GM23248 (cell line): Measurements from ENCODE around the gene CD300LF. TPM values are rescaled to one million over a fixed set of nuclear protein-coding genes. Genes with fewer than 3 reads are reported as not detected.

ENCODE experiments used
- DNase-seq: peaks from one replicate; pipeline ENCODE4 v3.0.0-alpha.2; 2015
- H2AFZ ChIP-seq: fragments of 200-600 bp; sonication (generic); 2 replicates; pipeline ENCODE4 v1.6.1; 2016; ENCODE audit warnings: antibody characterized with exemption
- H3F3A ChIP-seq: fragments of 200-600 bp; sonication (generic); 2 replicates; pipeline ENCODE4 v1.6.1; 2016; ENCODE audit warnings: mild to moderate bottlenecking, antibody characterized with exemption, mixed run types; ENCODE audit not compliant: insufficient read depth
- H3K27ac ChIP-seq: fragments of 200-600 bp; sonication (generic); 2 replicates; pipeline ENCODE4 v1.5.1; 2016; ENCODE audit warnings: mild to moderate bottlenecking
- H3K27me3 ChIP-seq: fragments of 200-600 bp; sonication (generic); replicated peaks from 2 replicates; pipeline ENCODE4 v1.6.1; 2016; ENCODE audit warnings: mild to moderate bottlenecking; ENCODE audit not compliant: insufficient read depth
- H3K36me3 ChIP-seq: fragments of 200-600 bp; sonication (generic); 2 replicates; pipeline ENCODE4 v1.6.1; 2016; ENCODE audit warnings: low read depth, mild to moderate bottlenecking
- H3K4me1 ChIP-seq: fragments of 200-600 bp; sonication (generic); 2 replicates; pipeline ENCODE4 v1.6.1; 2016; ENCODE audit warnings: mild to moderate bottlenecking; ENCODE audit not compliant: insufficient read depth
- H3K4me2 ChIP-seq: fragments of 200-600 bp; sonication (generic); one replicate; pipeline ENCODE4 v1.6.1; 2016; ENCODE audit warnings: mild to moderate bottlenecking; ENCODE audit not compliant: unreplicated experiment
- H3K4me3 ChIP-seq: fragments of 200-600 bp; sonication (generic); 2 replicates; pipeline ENCODE4 v1.5.1; 2016; ENCODE audit warnings: mild to moderate bottlenecking
- H3K79me2 ChIP-seq: fragments of 200-600 bp; sonication (generic); 2 replicates; pipeline ENCODE4 v1.6.1; 2016; ENCODE audit warnings: mild to moderate bottlenecking; ENCODE audit not compliant: insufficient read depth
- H3K9ac ChIP-seq: fragments of 200-600 bp; sonication (generic); 2 replicates; pipeline ENCODE4 v1.6.1; 2016; ENCODE audit warnings: mild to moderate bottlenecking
- H3K9me2 ChIP-seq: fragments of 200-600 bp; sonication (generic); 2 replicates; pipeline ENCODE4 v1.6.1; 2016; ENCODE audit warnings: mixed run types, mild to moderate bottlenecking, moderate library complexity; ENCODE audit not compliant: insufficient read depth
- H3K9me3 ChIP-seq: fragments of 200-600 bp; sonication (generic); one replicate; pipeline ENCODE4 v1.6.1; 2017; ENCODE audit warnings: low read depth
- H4K20me1 ChIP-seq: fragments of 200-600 bp; sonication (generic); 2 replicates; pipeline ENCODE4 v1.6.0; 2016; ENCODE audit not compliant: insufficient read depth
- EZH2 ChIP-seq: fragments of 200-600 bp; sonication (generic); IDR thresholded peaks from 2 replicates; pipeline ENCODE4 v1.6.1; 2018; ENCODE audit warnings: antibody characterized with exemption, mild to moderate bottlenecking; ENCODE audit not compliant: insufficient read depth, poor library complexity, severe bottlenecking
- EZH2phosphoT487 ChIP-seq: fragments of 200-600 bp; sonication (generic); IDR thresholded peaks from 2 replicates; pipeline ENCODE4 v1.6.1; 2018; ENCODE audit warnings: antibody characterized with exemption, moderate library complexity, mild to moderate bottlenecking, low read depth; ENCODE audit not compliant: insufficient read depth
- WGBS, 2 experiments: methylation state at CpG; one replicate each; pipeline ENCODE4 v1.1.6; 2015 to 2017; ENCODE audit warnings: low lambda C conversion rate in 2 of 2, low coverage in 1 of 2; ENCODE audit errors: missing lambda C conversion rate in 2 of 2; 5-methylcytosine and 5-hydroxymethylcytosine counted together
- in situ Hi-C: fragments of 300-500 bp; cut with MboI; formaldehyde crosslinking; loops from 2 replicates; pipeline ENCODE4 v1.15.0; 2020
- polyA plus RNA-seq: library from polyadenylated mRNA; unstranded; fragments of >200 nt; fragmentation: Nextera tagmentation; extraction: Ambion mirVana; gene quantifications from 2 replicates; pipeline ENCODE4 v1.2.1, GENCODE V29; 2016
- total RNA-seq: library from RNA; depleted of rRNA; stranded (reverse); fragments of >200 nt; shearing (Covaris generic); gene quantifications from 2 replicates; pipeline ENCODE4 v1.2.3, GENCODE V29; 2014

CD300LF gene
- total and polyA plus RNA-seq, 2 experiments from 2014 or later, result not detected

GRCh38 chr17:74759941-74760340 is 47.2 kb upstream of the CD300LF start:
- Histone ChIP-seq H3K27me3 (no peaks in the 10 kb centered on the region), H3K79me2 (no peaks in the 10 kb centered on the region), H3K9ac (no peak overlapping the region), H3K36me3 (no peaks in the 10 kb centered on the region), H3F3A (no peaks in the 10 kb centered on the region), H3K9me2 (no peaks in the 10 kb centered on the region), H4K20me1 (no peaks in the 10 kb centered on the region), H3K4me2 (no peak overlapping the region), H3K27ac (no peak overlapping the region), H3K9me3 (no peaks in the 10 kb centered on the region), H3K4me1 (no peaks in the 10 kb centered on the region), H2AFZ (no peak overlapping the region), H3K4me3 (no peak overlapping the region)
- no peak for DNase-seq
- in situ Hi-C loops, result no loop called here
- WGBS, 2 experiments, result 74 to 88% methylated on average over 6 to 10 of the region's 10 CpGs
- no peak for TF ChIP-seq EZH2
- no peak for TF ChIP-seq EZH2phosphoT487

- TF ChIP-seq EZH2phosphoT487 (no peak), EZH2 (no peak)
- H3K27ac ChIP-seq, result no peak overlapping the region
These were observed 46.6 kb upstream of the CD300LF start for GRCh38 chr17:74759243-74759801.

GRCh38 chr17:74758848-74759168 is 46.1 kb upstream of the CD300LF start:
- Histone ChIP-seq H3K9me3 (no peaks in the 10 kb centered on the region), H3K27ac (no peak overlapping the region), H2AFZ (no peak overlapping the region), H3F3A (no peaks in the 10 kb centered on the region), H3K4me2 (no peak overlapping the region), H3K4me3 (no peak overlapping the region), H3K27me3 (no peaks in the 10 kb centered on the region), H4K20me1 (no peaks in the 10 kb centered on the region), H3K79me2 (no peaks in the 10 kb centered on the region), H3K4me1 (no peaks in the 10 kb centered on the region), H3K9ac (no peak overlapping the region), H3K36me3 (no peaks in the 10 kb centered on the region), H3K9me2 (no peaks in the 10 kb centered on the region)
- TF ChIP-seq EZH2phosphoT487, result no peak
- TF ChIP-seq EZH2, result no peak
- in situ Hi-C loops, result no loop called here
- peak; percentile 62 for DNase-seq
- WGBS, 2 experiments, result 97 to 100% methylated on average over 2 of the region's 2 CpGs

More at GRCh38 chr17:74759243-74759801, 46.6 kb upstream of the CD300LF start:
- no peaks in the 10 kb centered on the region for H4K20me1 ChIP-seq
- no peaks in the 10 kb centered on the region for H3K36me3 ChIP-seq
- no peak overlapping the region for H3K4me2 ChIP-seq
- no peak overlapping the region for H3K4me3 ChIP-seq
- WGBS, 2 experiments, result 77 to 79% methylated on average over 9 of the region's 9 CpGs
- no peaks in the 10 kb centered on the region for H3K79me2 ChIP-seq
- no peaks in the 10 kb centered on the region for H3K9me2 ChIP-seq
- H2AFZ ChIP-seq, result no peak overlapping the region
- no peaks in the 10 kb centered on the region for H3K27me3 ChIP-seq
- no peaks in the 10 kb centered on the region for H3K4me1 ChIP-seq
- in situ Hi-C loops, result no loop called here
- no peak overlapping the region for H3K9ac ChIP-seq
- no peaks in the 10 kb centered on the region for H3F3A ChIP-seq
- DNase-seq, result no peak
- H3K9me3 ChIP-seq, result no peaks in the 10 kb centered on the region

GRCh38 chr17:74757931-74758847 is 45.5 kb upstream of the CD300LF start:
- Histone ChIP-seq H3K9me2 (no peaks in the 10 kb centered on the region), H3K27me3 (no peaks in the 10 kb centered on the region), H3K4me3 (no peak overlapping the region), H3F3A (no peaks in the 10 kb centered on the region), H3K9me3 (no peaks in the 10 kb centered on the region), H3K36me3 (no peaks in the 10 kb centered on the region), H3K4me2 (no peak overlapping the region), H3K4me1 (no peaks in the 10 kb centered on the region), H3K79me2 (no peaks in the 10 kb centered on the region), H4K20me1 (no peaks in the 10 kb centered on the region), H3K9ac (no peak overlapping the region), H2AFZ (no peak overlapping the region), H3K27ac (no peak overlapping the region)
- 89% methylated on average over 26 of the region's 26 CpGs for WGBS, 2 experiments
- in situ Hi-C loops, result no loop called here
- DNase-seq, result no peak
- TF ChIP-seq EZH2 (no peak), EZH2phosphoT487 (no peak)
